GM18870 (cell line): ENCODE measurements around the gene WASF3.

ENCODE experiments used
- ATAC-seq: cut with Tn5 transposase; IDR thresholded peaks from one replicate; pipeline ENCODE4 v1.9.1; 2021; ENCODE audit warnings: moderate library complexity; ENCODE audit not compliant: unreplicated experiment

Gene WASF3

DNA sequence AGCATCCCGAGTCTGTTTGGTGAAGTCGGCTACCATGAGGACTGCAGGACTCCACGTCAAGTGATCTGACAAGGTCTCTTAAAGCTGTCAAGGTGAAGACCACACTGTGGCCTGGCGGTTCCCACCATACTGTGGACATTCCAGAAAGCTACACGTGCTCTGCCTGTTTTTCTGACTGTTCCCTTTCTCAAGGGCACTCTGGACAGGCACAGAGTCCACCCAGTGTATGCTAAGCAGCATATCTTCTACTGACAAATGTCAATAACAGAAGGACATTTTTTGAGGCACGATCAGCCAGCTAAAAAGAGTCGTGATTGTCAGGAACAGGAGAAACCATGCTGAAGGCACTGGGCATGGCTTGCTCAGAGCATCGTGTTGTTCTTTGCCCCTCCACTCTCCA lies 12.8 kb upstream of the WASF3 start:
- no peak for ATAC-seq

DNA sequence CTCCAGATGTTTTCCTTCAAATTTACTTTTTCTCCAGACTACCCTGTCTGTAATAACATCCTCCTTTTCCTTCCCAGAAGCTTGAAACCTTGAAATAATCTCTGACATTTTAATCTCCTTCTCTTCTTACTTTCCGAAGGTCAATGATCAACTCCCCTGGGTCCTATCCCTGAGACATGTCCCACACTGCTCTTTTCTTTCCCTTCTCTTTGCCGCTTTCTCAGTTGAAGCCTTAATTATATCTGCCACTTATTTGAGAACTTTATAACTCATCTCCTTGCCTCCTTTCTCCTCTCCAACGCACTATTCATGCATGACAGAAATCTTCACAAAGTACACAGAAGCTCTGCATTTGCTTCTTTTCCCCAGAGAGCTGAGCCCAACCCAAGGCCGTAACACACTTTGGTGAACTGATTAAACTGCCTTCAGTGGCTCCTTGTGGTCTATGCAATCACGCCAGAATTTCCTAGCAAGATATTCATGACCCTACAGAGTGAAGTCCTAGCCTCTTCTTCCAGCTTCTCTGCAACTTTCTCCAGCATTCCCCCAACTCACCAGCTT lies 9.2 kb upstream of the WASF3 start:
- no peak for ATAC-seq

DNA sequence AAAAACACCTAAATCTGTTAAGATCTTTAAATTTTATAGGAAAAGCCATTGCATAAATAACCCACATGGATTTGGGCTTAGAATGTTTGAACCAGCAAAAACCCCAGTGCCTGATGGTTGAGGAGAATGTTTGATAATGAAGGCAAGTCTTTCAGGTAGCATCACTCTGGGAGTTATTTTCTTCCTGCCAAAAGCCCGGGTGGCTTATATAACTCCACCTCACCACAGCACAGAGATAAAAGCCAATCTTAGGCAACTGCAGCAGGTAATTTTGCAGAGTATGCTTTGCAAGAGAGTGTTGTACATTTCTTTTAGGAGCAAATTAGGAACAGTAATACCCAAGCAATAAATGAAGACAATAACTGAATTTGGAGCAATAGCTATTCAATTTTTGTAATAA lies 7.8 kb upstream of the WASF3 start:
- ATAC-seq: no peak

DNA sequence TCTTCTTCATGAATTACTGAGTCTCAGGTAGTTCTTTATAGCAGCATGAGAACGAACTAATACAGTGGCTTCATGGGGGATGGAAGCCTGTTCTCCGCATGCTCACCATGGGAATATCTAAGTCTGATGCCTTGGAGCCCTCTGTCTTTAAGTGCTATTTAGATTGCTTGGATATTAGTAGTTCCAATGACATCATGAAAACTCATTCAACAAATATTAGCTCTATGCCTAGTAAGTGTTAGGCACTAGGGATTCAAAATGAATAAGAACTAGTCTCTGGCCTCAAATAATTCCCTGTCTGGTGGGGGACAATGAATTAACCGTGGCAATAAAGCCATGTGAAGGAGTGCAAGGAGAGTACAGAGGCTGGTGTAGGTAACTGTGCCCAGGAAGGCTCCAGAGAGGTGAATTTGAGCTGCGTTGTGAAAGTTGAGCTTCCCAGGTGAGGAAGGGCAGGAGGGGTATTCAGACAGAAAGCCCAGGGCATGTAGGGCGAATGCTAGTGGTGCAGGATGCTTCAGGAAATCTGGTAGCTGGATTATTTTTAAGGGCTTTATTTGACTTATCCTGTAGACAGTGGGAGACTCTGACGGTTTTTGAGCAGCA lies 6.1 kb upstream of the WASF3 start:
- ATAC-seq: no peak

DNA sequence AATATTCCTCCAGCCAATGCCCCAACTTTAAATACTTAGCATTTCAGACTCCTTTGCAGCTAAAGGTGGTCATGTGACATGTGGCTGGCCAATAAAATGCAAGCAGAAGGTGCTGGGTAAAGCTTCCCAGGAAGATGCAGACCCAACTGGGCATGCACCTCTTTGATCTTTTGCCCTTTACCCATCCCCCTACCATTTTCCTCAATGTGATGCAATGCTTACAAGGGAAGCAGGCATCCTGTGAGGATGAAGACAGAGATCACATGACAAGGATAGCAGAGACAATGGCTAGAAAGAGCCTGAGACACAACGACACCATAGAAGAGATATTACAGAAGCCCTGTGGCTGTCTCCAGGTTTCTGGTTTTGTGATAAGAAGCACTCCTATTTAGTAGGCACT lies 2.1 kb upstream of the WASF3 start:
- no peak for ATAC-seq

DNA sequence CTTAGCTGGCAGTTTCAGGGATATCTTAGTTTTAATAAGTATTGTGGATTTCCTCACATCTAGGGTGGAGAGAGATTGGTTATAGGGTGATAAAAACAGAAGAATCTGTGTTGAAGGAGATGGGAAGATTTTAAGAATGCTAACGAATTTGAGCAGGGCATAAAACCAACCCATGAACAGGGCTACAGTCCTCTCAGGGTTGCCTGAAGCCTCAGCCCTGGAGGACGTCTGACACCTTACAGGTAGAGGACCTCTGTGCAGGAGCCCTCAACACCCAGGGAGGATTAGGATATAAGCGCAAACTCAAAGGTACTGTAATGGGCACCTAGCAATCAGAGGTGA lies 461 bp upstream of the WASF3 start:
- no peak for ATAC-seq

DNA sequence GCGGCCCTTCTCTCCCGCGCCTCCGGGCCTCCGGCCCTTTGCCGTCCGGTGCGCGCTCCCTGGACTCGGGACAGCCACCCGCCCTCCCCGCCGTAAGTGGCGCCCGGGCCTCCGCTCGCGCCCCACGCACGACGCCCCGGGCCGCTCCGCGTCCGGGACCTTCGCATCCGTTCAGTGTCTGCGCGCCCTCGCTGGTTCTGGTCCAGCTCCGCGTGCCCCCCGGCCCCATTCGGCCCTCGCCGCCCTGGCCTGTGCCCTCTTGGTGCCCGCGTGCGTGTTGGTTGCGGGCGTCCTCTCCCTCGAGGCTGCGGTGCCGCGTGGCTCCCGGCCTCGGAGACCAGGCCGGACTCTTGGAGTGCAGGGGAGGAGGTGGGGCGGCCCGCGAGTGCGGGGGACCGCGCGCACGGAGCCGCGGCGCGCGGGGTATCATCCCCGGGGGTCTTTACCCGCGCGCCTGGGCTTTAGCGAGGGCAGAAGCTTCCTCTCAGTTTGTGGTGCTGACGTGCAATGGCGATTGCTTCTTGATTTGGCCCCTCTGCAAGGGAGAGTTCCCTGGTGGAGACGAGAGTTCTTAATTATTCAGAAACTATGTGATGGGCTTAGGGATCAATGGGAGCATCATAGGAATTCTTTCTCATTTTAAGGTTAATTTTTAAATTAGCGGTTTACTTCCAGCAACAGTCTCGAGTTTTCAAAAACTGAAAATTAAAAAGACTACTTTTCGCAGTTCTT lies 757 bp downstream of the WASF3 start:
- no peak for ATAC-seq

DNA sequence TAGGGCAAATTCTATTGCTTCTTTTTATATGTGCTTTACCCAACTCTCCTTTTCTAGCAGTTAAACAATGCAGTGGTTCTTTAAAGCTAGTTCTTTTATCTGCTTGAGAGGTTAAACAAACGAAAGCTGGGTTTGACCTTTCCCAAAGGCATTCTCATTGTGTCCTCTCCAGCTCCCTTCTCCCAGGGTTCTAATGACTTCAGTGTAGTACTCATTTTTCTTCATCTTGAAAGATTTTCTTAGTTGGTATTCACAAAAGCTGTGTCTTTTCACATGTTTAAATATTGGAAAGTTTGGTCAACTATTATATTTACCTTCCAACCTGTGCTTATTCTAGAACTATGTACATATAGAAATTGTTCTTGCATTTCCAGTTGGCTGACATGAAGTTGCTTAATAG lies 1.5 kb downstream of the WASF3 start:
- ATAC-seq: no peak

DNA sequence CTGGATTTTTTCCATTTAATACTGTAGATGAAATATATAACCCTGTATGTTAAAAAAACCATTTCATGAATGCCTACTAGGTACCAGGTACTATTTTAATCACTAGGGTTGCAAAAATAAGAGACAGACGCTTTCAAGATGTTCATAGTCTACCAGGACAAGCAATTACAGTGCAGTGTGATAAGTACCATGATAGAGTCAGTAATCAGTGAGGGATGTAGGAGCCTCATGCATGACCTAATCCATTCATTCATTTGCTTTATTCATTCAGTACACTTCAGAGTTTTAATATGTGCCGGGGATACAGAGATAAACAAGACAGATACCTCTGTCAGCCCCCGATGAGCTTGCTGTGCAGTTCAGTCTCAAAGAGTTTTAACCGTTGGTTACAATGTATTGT lies 3.0 kb downstream of the WASF3 start:
- no peak for ATAC-seq

DNA sequence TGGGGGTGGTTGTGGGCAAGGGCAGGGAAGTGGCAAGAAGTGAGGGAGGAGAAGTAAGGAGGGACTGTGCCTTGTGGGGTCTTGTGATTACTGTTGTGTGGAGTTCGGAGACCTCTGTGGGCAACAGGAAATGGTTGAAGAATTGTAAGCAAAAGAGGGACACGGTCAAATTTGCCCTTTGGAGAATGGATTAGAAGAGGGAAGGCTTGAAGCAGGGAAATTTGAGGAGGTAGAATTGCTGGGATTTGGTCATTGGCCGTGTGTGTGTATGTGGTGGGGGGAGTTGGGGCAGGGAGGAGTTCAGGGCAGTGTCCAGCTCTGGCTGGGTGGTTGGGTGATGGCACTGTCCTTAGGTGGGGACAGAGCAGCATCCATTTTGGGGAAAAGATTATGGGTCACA lies 3.6 kb downstream of the WASF3 start:
- no peak for ATAC-seq

DNA sequence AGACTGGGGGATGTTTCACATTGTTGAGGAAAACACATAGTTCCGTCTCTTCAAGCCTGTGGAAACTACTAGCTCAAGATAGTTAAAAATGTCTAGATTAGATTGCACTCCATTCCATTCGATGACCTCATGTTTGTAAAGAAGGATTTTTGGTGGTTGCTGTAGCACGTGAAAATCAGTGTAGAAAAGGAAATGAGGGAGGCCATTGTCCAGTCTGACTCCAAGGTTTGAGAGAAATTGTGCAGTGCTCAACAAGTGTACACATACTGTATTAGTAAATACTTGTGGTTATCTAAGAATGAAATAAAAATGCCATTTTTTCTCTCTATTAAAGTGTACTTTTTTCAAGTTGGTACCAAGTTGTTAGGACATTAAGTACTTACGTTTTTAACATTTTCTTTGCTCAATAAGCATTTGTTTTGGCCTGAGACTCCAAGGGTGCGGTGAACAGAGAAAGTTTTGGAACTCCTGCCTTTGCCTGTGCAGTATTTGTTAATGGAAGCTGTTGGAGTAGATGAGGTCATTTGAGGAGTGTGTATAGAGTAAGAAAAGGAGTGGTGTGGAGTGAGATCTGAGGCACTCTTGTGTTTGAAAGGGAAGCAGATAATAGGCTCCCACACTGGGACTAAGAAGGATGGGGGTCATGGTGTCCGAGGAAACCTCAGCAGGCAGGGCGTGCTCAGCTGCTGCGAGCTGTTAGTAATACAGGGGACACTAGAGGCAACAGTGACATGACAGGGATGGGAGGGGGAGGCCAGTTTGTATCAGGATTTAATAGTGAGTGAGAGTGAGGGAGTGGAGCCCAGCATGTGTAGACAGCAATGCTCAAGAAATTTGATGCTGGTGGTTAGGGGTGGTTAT lies 4.4 kb downstream of the WASF3 start:
- no peak for ATAC-seq

DNA sequence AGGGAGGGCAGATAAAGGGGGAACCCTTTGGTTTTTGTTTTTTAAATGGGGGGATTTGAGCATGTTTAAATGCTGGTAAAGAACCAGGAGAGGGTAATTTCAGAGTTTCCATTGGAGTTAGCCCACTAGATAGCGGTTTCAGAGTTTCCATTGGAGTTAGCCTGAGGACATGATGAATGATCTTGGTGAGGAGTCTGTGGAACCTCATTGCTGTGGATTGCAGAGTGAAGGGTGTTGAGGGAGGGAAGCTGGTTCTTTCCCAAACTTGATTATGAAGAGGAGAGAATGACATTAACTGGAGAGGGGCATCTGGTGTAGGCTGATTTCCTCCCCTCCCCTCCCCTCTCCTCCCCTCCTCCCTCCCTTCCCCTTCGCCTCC lies 5.0 kb downstream of the WASF3 start:
- no peak for ATAC-seq

DNA sequence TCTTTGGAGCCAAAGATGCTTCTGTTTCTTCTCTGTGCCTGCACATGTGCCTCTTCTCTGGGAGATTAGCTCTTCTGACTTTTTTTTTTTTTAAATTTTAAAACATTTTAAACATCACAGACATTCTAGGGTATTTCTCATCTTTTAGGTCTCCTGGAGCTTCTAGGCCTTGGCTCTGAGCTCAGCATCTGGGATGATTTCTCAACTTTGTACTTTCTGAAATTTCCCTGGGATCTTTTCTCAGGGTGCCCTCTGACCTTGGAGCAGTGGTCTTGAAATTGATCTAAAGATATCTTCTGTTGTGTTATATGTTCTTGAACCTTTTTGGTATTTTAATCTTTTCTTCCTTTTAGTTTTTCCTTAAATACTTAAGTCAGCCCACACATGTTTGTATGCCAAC lies 6.2 kb downstream of the WASF3 start:
- no peak for ATAC-seq

DNA sequence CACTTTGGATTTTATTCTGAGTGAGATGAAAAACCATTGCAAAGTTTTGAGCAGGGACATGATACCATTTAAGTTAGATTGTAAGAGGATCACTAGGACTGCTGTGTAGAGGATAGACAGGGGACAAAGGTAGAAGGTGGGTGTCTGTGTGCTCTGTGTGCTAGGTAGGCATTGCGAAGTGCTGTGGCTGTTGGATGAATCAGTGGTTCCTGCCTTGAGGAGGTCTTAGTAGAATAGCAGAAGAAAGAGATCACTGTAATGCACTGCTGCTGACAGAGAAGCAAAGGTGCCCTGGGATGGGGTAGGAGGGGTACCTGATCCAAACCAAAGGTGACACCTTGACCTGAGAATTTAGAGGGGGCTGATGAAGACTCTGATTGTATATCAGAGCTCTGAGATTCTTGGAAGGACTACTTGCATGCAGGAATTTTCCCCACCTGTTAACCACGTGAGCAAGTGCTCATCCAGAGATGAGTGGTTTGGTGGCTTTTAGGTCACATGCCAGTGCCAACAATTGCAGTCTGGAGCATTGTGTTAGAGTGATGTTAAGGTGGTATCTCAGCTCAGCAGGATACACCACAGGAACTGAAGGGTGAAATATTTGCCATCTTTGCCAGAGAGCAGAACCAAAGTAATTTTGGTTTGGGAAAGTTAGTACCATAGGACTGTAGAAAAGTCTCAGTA lies 10.8 kb downstream of the WASF3 start:
- no peak for ATAC-seq

DNA sequence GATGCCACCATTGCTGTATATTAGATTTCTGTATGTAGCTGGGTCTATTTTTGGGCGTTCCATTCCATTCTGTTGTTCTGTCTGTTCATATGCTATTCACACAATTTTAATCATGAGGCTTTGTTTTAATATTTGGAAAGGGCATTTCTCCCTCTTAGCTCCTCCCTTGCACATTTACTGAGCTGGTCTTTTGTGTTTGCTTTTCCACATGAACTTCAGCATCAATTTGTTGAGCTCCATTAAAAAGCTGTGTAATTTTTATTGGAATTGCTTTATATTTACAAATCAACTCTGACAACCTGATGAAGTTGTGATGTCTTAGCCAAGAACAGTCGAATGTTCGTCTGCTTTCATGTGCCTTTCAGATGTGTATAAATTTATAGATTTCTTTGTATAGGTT lies 14.0 kb downstream of the WASF3 start:
- ATAC-seq: no peak

DNA sequence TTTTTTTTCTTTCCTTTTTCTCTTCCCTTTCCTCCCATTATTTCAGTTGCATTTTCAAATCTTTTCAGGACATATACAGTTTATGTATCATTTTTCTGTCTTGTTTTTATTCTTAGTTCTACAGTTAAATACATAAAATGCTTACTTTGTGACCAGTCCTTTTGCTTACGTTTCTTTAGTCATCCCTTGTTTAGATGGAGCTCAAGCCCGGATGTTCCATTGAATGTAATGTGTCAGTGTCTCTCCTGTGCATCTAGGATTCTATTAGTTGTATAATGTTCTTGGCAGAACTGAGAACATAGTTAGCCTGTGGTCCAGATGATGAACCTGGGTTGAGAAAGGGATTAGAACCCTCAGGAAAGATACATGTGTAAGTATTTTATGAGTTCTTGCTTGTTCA lies 17.8 kb downstream of the WASF3 start:
- no peak for ATAC-seq

DNA sequence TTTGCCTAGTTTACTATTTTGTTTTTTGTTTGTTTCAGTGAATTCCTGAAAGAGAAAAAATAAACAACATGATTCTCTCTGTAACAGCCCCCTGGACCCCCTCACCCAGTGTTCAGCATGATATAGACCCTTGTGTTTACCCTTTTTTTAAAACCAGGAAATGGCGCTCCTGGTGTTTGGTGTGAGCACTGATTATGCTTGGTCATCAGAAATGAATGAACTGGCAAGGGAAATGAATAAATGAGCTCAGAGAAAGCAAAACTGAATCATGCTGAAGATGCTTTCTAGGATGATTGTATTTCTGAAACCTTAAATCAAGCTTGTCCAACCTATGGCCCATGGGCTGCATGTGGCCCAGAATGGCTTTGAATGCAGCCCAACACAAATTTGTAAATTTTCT lies 22.1 kb downstream of the WASF3 start:
- ATAC-seq: no peak

DNA sequence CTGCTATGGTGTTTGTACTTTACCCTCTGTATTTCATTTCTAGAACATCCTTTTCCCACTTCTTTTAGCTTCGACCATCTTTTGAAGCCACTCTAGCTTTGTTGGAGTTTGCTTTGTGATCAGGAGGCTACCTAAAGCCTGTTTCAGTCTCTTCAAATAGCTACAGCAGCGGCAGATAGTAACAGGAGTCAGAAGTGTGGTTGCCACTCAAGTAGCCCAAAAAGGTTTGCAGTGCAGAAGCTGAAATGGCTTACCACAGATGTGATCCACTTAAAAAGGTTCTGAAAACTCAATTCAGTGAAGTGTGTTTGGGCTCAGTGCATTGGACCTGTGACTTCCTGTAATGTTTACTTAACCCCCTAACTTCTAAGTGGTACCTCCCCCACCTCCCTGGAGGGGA lies 26.2 kb downstream of the WASF3 start:
- ATAC-seq: no peak

DNA sequence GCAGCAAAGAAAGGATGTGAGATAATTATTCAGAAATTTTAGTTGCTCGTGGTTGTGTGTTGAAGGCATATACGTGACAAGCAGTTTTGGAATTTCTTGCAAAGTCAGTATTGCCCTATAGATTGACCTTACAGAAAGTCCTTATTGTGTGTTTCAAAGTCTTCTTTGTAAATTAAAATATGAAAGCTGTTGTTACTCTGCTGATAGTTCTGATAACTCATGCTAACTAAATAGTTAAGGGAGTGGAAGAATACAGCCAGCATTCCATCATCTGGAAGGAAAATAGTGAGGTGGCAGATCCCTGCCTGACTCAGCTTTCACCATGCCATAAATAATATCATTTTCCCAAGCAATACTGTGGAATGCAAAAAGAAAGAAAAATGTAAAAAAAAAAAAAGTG lies 27.2 kb downstream of the WASF3 start:
- no peak for ATAC-seq

DNA sequence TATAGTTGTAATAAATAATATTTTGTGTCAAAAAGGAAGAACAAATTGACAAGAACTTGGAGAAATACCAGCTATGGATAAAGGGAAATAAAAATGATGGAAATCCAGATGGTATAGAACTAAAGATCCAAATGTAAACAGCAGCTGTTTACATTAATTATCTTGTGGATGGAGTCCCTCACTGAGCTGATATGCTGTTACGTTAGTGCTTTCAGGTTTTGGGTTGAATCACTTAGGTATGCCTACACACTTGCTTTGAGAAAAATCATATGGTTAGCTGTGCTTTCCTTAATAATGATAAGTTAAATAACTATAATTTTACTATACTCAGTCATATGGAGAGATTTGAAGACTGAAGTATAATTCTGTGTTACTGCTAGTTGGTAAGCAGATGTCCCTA lies 27.7 kb downstream of the WASF3 start:
- no peak for ATAC-seq

DNA sequence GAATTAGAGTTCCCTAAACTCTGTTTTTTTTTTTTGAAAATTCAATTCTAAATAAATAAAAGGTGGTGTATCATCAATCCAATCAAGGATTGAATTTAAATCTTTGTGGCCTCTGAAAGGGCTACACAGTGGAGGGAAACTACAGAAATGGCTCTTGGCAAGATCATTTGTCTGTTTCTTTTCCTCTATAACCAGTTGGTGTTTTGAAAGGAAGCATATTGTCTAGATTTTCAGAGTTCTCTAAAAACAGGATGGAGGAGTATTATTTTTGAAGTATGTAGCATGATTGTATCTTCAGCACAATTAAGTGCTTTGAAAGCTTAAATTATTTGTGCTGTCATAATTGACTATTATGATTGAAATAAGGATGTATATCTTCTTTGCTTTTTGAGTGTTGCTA lies 29.8 kb downstream of the WASF3 start:
- ATAC-seq: no peak
